DMS114 treated with DMSO at 0.1 percent for 48 hours (cell line): ENCODE measurements around the gene DIDO1.

Source experiments
- DNase-seq: peaks from one replicate; lab custom pipeline; 2025; ENCODE audit not compliant: unreplicated experiment; lab: John Stamatoyannopoulos, UW

DIDO1 gene

DNA sequence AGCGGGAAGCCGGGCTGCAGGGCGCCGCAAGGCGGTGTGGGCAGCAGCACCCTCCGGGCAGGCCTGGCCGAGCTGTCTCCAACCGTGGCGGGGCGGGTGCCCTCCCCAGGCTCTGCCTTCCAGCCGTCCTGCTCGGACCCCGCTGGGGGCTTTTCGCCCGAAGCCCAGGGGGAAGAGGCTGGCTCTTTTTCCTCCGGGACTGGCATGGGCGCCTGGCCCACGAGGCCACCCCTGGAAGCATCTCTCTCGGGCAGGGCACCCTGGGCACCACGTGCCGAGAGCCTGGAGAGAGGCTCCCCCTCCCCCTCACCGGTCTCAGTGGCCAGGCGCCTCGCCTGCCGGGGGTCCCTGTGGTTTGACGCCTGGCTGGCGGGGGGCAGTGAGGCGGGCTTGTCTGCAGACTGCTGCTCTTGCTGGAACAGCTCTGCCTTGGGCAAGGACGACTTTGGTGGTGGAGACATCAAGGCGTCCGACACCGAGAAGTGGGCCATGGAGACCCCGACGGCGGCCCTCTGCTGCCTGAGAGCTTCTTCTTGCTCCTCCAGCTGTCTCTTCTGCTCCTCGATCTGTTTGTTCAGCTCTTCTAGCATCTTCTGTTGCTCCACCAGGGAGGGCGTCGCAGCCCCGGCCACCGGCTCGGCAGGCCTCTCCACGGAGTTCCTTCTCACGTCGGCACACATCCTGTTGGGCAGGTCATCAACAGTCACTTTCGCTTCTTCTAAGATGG, 45.2 kb downstream of the DIDO1 start:
- DNase-seq: no peak

DNA sequence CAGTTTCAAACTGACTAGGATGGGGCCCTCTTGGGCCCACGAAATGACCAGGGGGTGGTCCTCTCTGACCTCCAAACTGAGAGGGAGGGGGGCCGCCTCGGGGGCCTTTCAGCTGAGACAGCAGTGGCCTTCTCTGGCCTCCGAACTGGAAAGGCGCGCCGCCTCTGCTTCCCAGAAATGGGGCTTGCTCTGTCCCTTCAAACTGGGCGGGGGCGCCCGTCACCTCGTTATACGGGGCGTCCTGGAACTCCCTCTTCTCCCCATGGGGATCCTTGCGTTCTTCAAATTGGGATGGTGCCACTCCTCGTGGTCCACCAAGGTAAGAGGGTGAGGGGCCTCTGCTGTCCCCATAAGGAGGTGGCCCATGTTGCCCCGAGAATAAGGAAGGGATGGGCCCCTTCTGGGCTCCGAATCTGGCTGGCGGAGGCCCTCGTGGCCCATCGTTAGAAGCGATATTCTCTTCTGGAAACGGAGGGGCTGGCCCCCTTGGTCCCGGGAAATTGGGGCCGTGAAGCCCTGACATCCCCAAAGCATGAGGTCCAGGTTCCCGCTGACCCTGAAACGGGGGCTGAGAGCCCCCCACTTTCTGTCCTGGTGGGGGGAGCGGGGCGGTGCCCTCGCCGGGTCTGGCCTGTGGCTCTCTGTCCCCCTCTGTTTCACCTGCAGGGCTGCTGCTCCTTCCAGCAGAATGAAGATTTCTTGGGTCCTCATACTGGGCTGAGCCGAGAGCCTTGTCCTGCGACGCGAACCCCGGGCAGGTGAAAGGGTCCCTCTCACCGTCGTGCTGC, 46.0 kb downstream of the DIDO1 start:
- no peak for DNase-seq

DNA sequence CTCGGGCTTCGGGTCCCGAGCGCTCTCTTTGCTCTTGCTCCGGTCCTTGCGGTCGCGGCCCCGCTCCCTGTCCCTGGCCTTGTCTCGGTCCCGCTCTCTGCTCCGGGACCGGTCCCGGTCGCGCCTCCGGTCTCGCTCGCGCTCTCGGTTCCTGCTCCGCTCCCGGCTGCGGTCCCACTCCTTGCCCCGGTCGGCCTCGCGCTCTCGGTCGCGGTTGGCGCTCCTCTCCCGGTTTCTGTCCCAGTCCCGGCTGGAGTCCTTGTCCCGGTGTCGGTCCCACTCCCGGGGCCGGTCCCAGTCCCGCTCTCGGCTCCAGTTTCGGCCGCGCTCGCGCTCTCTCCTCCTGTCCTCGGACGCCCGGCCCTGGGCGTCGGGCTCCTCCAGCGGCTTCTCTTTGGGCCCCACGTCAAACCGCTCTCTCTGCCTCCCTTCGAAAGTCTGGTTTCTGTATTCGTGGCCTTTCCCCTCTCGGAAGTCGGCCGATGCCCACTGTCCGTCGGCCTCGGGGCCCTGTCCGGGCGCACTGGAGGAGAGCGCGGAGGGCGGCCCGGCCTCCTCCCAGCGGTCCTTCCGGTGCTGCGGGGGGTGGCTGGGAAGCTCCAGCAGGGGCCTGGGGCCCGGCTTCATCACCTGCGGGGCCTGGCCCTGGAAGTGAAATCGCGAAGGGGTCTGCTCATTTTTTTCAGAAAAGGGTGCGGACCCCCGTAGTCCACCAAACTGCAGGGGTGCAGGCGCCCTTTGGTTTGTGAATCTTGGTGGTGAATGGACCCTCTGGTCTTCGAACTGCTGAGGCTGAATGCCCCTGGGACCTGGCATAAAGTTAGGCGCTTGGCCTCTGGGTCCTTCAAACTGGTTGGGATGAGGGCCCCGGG, 46.8 kb downstream of the DIDO1 start:
- no peak for DNase-seq

DNA sequence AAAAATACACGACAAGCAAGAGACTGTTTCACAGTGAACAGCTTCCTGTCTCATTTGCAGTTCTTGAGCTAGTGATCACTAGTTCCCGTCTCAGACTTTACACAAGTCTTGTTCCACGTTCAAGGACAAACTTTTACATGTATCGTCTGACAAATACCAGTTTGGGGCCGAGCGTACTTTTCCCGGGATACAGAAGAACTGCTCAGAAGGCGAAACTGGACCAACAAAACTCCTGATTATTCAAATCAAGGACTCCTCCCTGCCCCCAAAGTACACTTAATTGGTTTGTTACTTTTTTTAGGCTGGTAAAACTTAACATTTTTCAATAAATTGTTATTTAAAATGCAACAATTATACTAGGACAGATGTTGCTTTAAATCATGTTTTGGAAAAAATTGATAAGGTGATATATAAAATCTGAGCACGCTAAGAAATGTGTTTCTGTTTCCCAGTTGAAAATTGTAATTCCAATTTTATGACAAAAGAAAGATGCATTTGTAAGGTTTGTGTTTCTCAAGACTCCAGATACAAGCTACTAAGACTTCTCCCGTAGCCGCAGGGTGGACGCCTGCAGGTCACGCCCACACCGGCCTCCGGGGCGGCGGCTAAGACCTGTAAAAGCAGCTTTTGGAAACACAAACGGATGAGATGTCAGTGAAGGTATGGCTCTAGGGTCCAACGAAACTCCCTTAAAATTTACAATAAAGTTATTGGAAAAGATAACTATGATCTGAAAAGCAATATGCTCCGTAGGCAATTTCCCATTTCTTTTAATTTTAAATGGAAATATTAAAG, 47.9 kb downstream of the DIDO1 start:
- DNase-seq: no peak

DNA sequence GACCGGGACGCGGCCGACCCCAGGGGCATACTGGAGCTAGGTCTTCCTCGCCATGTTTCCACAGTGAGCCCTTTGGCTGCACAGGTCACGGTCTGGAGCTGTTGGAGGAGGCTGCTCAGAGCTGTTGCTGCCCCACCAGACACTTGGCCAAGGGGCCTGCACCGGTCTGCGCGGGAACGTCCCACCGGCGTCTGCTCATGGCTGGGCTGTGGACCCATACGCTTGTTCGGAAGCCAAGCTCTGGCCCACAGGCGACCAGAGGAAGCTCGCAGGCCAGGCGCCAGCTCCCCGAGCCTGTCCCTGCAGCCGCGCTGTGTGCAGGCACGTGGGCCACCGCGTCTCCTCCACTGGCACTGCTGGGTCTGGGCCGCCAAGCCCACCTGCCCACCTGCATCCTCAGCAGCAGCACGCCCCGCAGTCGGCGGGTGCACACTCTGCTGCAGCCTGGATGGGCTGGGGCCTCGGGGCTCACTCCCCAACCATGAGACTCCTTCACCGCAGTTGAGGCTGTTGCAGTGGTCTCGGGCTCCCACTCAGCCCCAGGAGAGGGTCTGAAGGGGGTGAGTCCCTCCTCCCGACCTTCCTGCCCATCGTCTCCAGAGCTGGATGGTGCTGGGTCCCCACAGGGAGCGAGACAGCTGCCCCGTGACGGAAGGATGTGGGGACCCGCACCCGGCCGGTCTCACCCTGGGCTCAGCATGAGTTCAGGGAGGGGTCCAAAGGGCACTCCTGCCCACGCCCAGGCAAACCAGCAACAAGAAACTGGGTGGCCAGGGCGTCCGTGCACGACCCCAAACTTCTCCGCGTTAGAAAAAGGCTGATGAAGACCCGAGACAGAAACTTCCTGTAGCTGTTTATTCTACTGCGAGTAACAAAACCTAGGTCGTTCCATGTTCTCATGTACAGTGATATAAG, 49.1 kb downstream of the DIDO1 start:
- DNase-seq: no peak

DNA sequence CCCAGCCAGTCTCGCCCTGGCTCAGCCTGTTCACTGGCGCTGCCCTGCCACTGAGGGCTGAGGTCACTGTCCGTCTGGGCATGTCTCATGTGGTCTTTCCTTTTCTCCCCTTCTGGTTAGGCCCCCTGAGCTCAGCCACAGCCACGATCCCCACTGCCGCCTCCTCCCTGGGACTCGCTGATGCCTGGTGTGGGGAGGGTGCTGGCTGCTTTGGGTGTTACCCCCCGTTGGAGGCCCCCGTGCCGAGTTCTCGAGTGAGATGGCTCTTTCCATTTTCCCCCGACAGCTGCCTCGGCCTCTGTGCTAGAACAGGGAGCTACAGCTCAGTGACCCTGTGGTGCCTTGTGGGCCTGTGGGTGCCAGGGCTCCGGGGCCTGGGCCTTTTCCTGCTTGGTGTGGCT, 49.8 kb downstream of the DIDO1 start:
- no peak for DNase-seq

DNA sequence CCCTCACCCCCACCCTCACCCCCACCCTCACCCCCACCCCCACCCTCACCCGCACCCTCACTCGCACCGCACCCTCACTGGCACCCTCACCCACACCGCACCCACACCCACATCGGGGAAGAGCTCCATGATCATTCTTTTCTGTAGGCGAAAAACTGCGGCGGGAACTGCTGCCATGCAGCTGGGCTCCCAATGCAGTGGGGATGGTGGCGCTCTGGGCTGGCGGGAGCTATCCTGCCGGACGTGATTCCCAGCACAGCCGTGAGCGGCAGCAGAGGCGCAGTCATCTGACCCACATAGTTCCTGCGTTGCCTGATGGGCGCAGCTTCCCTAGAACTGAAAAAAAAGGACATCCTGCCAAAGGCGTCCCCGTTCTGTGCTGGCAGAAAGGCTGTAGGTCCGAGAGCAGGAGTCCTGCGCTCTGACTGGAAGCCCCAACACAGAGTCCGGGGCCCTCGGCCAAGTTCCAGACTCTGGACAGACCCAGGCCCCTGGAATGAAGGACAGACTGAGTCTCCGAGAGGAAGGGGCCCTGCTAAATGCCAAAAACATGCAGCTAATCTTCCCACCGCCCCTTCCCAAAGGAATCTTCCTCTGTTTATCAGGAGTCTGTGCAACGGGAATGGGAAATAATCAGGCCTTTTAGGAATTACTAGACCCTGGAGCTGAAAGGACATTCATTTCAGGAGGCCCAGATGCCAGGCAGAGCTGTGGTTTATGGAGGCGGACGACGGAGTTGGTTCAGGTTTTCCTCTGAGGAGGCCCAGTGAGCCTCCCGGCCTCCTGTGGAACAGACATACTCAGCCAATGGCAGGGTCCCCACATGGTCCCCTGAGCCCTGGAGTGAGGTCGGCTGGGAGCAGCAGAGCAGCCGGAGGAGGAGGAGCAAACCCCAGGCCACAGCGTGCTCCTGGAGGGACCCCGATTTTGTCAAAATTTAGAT, 50.6 kb downstream of the DIDO1 start:
- no peak for DNase-seq

DNA sequence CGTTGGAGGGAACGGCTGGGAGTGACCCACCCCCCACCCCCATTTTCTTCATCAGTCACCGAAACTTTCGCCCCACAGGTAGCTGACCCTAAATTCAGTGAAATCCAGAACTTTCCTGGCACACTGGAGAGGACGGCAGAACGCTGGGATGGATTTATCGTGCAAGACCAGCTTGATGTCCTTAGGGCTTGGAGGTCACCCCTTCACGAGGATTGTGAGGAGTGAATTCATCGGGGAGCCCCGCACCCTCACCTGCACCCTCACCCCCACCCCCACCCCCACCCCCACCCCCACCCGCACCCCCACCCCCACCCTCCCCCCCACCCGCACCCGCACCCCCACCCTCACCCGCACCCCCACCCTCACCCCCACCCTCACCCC, 51.4 kb downstream of the DIDO1 start:
- no peak for DNase-seq

DNA sequence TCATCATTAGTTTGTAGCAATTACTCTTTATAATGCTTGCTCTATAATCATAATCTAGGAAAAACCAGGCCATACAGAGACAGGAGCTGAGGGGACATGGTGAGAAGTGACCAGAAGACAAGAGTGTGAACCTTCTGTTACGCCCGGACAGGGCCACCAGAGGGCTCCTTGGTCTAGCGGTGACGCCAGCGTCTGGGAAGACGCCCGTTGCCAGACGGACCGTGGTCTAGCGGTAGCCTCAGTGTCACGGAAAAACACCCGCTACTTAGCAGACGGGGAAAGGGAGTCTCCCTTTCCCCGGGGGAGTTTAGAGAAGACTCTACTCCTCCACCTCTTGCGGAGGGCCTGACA, 52.6 kb downstream of the DIDO1 start:
- DNase-seq: peak; percentile 27

DNA sequence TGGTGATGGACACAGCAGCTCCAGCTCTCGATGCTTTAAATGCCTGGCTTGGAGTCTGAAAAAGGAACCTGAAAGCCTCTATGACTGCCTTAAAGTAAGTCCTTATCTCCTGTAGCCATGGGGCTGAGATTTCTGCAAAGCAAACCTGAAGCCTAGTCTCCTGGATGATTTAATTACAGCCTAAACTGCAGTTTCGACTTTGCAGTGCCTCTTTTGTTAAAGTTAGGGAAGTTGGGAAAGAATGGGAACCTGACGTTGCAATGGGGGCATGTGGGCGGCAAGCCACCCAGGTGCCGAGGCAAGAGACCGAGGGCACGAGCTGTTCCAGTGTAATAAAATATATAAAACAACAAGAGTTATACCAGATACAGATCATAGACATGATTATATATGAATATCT, 53.0 kb downstream of the DIDO1 start:
- no peak for DNase-seq

DNA sequence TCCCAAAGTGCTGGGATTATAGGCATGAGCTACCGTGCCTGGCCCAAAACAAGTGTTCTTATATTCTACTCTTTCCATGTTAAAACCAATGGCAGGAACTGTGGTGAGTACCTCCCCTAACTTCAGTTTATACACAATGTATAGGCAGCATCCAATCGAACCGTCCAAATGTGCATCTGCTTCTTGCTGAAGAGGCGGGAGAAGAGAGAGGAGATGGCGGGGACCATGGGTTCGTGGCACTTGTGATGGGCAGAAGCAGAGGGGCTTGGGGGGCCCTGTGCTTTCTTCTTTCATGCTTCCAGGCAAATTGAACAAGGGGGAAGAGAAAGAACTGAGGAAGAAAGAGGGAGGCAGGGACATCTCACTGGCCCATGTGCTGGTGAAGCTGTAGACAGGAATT, 53.4 kb downstream of the DIDO1 start:
- DNase-seq: no peak

DNA sequence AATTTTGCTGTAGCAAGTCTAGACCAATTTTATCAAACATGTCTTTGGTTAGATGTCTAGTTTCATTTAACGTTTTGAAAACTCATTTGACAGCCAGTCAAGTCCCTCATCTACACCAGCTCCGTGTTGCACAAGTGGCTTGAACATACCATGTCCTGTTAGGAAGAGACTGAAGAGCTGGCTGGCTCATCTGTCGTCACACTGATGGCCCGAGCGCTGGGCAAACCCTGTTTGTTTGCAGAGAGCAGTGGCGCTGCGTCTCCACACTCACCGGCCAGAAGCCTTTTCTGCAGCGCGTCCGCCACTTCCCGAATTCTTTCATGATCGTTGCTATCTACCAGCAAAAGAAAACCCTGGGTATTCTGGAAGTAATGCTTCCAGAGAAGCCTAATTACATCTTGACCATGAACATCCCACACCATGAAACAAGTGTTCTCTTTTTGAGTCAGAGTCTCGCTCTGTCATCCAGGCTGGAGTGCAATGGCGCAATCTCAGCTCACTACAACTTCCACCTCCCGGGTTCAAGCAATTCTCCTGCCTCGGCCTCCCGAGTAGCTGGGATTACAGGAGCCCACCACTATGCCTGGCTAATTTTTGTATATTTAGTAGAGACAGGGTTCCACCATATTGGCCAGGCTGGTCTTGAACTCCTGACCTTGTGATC, 54.0 kb downstream of the DIDO1 start:
- no peak for DNase-seq

DNA sequence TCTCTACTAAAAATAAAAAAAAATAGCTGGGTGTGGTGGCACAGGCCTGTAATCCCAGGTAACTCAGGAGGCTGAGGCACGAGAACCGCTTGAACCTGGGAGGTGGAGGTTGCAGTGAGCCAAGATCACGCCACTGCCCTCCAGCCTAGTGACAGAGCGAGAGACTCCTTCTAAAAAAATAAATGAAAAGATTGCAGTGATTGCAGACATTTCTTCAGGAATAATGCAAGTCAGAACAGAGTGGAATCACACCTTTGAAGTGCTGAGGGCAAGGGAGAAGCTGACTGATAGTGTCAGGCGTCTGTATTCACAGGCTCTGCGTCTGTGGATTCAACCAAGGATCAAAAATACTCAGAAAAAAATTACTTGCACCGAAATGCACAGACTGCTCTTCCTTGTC, 62.1 kb downstream of the DIDO1 start:
- no peak for DNase-seq

DNA sequence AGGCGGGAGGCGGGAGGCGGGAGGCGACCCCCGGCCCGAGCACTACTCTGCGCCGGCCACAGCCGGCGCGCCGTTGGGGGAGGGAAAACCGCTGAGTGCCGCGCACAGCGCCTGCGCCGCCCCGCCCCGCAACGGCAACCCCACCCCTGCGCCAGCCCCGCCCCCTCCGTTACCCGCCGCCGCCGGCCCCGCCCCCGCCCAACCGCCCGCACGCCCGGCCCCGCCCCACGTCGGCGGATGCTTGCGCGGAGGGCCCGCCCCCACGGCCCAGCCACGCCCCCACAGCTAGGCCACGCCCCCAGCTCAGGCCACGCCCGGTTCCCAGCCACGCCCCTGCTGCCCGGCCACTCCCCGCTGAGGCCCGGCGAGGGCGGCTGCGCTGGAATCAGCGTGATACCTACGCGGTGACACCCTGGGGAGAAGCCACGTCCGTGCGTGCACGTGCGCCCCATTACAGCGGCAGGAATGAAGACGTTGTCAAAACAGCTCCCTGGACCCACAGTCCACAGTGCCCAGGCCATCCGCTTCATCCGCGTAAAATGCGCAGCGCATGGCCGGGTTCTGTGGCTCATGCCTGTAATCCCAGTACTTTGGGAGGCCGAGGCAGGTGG, 64.5 kb downstream of the DIDO1 start, which contains the start of gene TCFL5:
TCFL5 (minus strand) TSS at position 97 of the 611 bp plus-strand sequence. CDS start 152 bp downstream, outside the sequence.
- DNase-seq: peak; percentile 43

DNA sequence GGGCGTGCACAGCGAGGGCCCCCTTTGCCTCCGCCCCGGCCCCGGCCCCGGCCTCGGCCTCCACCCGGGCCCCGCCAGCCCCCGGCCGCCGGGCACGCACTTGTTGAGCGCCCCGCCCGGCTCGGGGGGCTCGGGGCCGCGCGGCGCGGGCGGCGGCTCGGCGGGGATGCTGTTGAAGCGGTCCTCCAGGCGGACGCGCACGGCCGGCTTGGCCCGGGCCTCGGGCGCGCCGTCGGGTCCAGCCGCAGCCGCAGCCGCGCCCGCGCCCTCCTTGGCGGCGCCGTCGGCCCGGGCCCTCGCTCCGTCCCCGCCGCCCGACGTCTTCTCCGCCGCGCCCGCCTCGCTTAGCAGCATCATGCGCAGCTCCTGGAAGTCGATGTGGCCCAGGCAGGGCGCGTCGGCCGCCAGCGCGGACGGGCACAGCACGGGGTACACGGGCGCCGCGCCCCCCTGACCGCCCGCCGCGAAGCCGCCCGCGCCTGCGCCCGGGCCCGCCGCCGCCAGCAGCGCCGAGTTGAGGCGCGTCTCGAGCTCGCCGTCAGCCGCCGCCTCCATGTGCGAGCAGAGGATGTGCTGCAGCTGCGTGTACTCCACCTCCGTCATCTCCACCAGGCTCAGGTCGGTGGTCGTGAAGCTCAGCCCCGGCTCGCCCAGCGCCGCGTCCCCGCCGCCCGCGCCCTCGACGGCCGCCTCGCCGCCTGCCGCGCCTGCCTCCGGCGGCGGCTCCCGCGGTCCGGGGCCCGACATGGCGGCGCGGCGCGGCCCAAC, 65.2 kb downstream of the DIDO1 start:
- DNase-seq: no peak

DNA sequence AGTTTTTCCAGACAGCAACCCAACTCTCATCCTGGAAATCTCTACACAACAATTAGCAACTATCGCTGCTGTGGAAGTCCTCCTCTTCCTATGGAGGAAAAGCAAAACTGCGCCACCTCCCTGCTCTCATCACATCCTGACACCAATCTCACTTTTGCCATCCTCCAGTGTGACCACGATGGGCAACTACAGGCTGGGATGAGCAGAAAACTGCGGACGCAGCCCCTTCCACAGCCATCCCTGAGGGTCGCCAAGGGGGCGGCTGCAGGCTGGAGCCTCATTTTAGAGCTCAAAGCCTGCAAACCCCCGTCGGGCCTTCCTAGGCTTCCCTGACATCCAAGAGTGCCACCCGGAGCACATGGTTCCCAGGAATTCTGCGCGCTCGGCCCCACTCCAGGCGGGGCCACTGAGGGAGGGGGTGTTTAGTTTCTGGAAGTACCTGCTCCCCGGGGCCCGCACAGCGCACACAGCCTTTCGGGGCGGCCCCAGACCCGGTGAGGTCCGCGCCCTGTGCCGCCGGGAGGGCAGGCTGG, 65.8 kb downstream of the DIDO1 start:
- DNase-seq: peak; percentile 24

DNA sequence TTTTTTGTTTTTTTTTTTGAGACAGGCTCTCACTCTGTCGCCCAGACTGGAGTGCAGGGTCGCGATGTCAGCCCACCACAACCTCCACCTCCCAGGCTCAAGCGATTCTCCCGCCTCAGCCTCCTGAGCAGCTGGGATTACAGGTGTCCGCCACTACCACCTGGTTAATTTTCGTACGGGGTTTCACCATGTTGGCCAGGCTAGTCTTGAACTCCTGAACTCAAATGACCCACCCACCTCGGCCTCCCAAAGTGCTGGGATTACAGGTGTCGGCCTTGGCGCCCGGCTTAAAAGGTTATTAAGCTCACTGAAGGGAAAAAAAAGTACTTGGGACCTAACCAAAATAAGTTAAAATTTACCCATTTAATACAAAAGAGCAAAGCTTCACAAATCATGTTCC, 66.6 kb downstream of the DIDO1 start:
- no peak for DNase-seq
